HUES64 (cell line): ENCODE measurements around the gene TMEM156.

Source experiments
- H3K27ac ChIP-seq: 2 replicates; pipeline ENCODE4 v1.7.0; 2013; ENCODE audit warnings: low read depth, low read length, inconsistent platforms
- H3K27me3 ChIP-seq: 2 replicates; pipeline ENCODE4 v1.6.1; 2013; ENCODE audit warnings: mild to moderate bottlenecking, low read length; ENCODE audit not compliant: insufficient read depth
- H3K36me3 ChIP-seq: 2 replicates; pipeline ENCODE4 v1.6.1; 2013; ENCODE audit warnings: mild to moderate bottlenecking, low read length; ENCODE audit not compliant: insufficient read depth
- H3K4me1 ChIP-seq: 2 replicates; pipeline ENCODE4 v1.6.1; 2013; ENCODE audit warnings: mild to moderate bottlenecking, low read length, moderate library complexity; ENCODE audit not compliant: insufficient read depth
- H3K4me3 ChIP-seq: 2 replicates; pipeline ENCODE4 v1.5.1; 2013; ENCODE audit warnings: mild to moderate bottlenecking, low read length, moderate library complexity
- H3K9ac ChIP-seq: 2 replicates; pipeline ENCODE4 v1.6.1; 2013; ENCODE audit warnings: mild to moderate bottlenecking, low read depth, low read length
- H3K9me3 ChIP-seq: 2 replicates; pipeline ENCODE4 v1.6.1; 2013; ENCODE audit warnings: low read depth, low read length; ENCODE audit not compliant: insufficient read depth
- WGBS: fragments of 150-250, 120-280 bp; methylation state at CpG from one replicate; pipeline ENCODE4 v1.1.7; 2013; ENCODE audit warnings: missing lambda C conversion rate; 5-methylcytosine and 5-hydroxymethylcytosine counted together

Gene TMEM156

GRCh38 chr4:39054497-39054896, 22.3 kb upstream of the TMEM156 start:
- no peaks in the 10 kb centered on the region for H3K9me3 ChIP-seq
- no peaks in the 10 kb centered on the region for H3K27me3 ChIP-seq
- H3K27ac ChIP-seq, result no peak overlapping the region
- WGBS, result 92% methylated on average over 3 of the region's 3 CpGs
- H3K9ac ChIP-seq, result no peak overlapping the region
- H3K4me3 ChIP-seq, result no peak overlapping the region
- no peaks in the 10 kb centered on the region for H3K36me3 ChIP-seq
- peaks cover 17% of the 10 kb centered on the region for H3K4me1 ChIP-seq

- Histone ChIP-seq H3K27ac (no peak overlapping the region), H3K9ac (no peak overlapping the region), H3K9me3 (no peaks in the 10 kb centered on the region), H3K27me3 (no peaks in the 10 kb centered on the region), H3K36me3 (no peaks in the 10 kb centered on the region), H3K4me3 (no peak overlapping the region), H3K4me1 (peaks cover 17% of the 10 kb centered on the region)
- 94% methylated on average over 4 of the region's 4 CpGs for WGBS
Measured at GRCh38 chr4:39053983-39054382, 21.8 kb upstream of the TMEM156 start.

- Histone ChIP-seq H3K27me3 (no peaks in the 10 kb centered on the region), H3K9me3 (no peaks in the 10 kb centered on the region), H3K4me1 (peaks cover 17% of the 10 kb centered on the region), H3K27ac (no peak overlapping the region), H3K36me3 (no peaks in the 10 kb centered on the region), H3K9ac (no peak overlapping the region), H3K4me3 (no peak overlapping the region)
- WGBS, result 46% methylated on average over 1 of the region's 1 CpG
Measured at GRCh38 chr4:39051492-39051891, 19.3 kb upstream of the TMEM156 start.

GRCh38 chr4:39050590-39050989, 18.4 kb upstream of the TMEM156 start:
- Histone ChIP-seq H3K36me3 (no peaks in the 10 kb centered on the region), H3K27ac (no peak overlapping the region), H3K9ac (no peak overlapping the region), H3K4me1 (peaks cover 17% of the 10 kb centered on the region), H3K9me3 (no peaks in the 10 kb centered on the region), H3K4me3 (no peak overlapping the region), H3K27me3 (no peaks in the 10 kb centered on the region)
- 80% methylated on average over 2 of the region's 2 CpGs for WGBS

- 100% methylated on average over 1 of the region's 1 CpG for WGBS
- H3K9me3 ChIP-seq, result no peaks in the 10 kb centered on the region
- no peak overlapping the region for H3K4me3 ChIP-seq
- H3K36me3 ChIP-seq, result no peaks in the 10 kb centered on the region
- no peak overlapping the region for H3K27ac ChIP-seq
- H3K27me3 ChIP-seq, result no peaks in the 10 kb centered on the region
- H3K9ac ChIP-seq, result no peak overlapping the region
- H3K4me1 ChIP-seq, result peaks cover 22% of the 10 kb centered on the region
Measured at GRCh38 chr4:39048311-39048710, 16.1 kb upstream of the TMEM156 start.

- Histone ChIP-seq H3K27me3 (no peaks in the 10 kb centered on the region), H3K9ac (no peak overlapping the region), H3K27ac (no peak overlapping the region), H3K4me3 (no peak overlapping the region), H3K36me3 (no peaks in the 10 kb centered on the region), H3K9me3 (no peaks in the 10 kb centered on the region), H3K4me1 (peaks cover 27% of the 10 kb centered on the region)
- WGBS, result 92% methylated on average over 2 of the region's 2 CpGs
Measured at GRCh38 chr4:39047681-39048080, 15.5 kb upstream of the TMEM156 start.

- no peaks in the 10 kb centered on the region for H3K27me3 ChIP-seq
- H3K9me3 ChIP-seq, result no peaks in the 10 kb centered on the region
- H3K4me3 ChIP-seq, result peak overlapping the region; percentile 80; the same call in 1 of the 2 replicates
- no peak overlapping the region for H3K27ac ChIP-seq
- no peak overlapping the region for H3K9ac ChIP-seq
- H3K4me1 ChIP-seq, result peaks cover 24% of the 10 kb centered on the region
- WGBS, result 88% methylated on average over 7 of the region's 8 CpGs
- H3K36me3 ChIP-seq, result no peaks in the 10 kb centered on the region
Measured at GRCh38 chr4:39046249-39046648, 14.0 kb upstream of the TMEM156 start.

GRCh38 chr4:39045827-39046221, 13.6 kb upstream of the TMEM156 start:
- no peaks in the 10 kb centered on the region for H3K27me3 ChIP-seq
- peak overlapping the region; percentile 80 for H3K4me3 ChIP-seq
- H3K9ac ChIP-seq, result no peak overlapping the region
- H3K27ac ChIP-seq, result no peak overlapping the region
- H3K36me3 ChIP-seq, result no peaks in the 10 kb centered on the region
- peaks cover 20% of the 10 kb centered on the region for H3K4me1 ChIP-seq
- 60% methylated on average over 3 of the region's 3 CpGs for WGBS
- no peaks in the 10 kb centered on the region for H3K9me3 ChIP-seq

- Histone ChIP-seq H3K27ac (peak overlapping the region; percentile 76; the same call in 1 of the 2 replicates), H3K9me3 (no peaks in the 10 kb centered on the region), H3K9ac (peak overlapping the region; percentile 74), H3K4me1 (peaks cover 18% of the 10 kb centered on the region), H3K36me3 (no peaks in the 10 kb centered on the region), H3K27me3 (no peaks in the 10 kb centered on the region), H3K4me3 (peak overlapping the region; percentile 80)
- WGBS, result 2% methylated on average over 82 of the region's 82 CpGs
Measured at GRCh38 chr4:39044956-39045826, 13.0 kb upstream of the TMEM156 start.

GRCh38 chr4:39044364-39044955, 12.3 kb upstream of the TMEM156 start:
- no peaks in the 10 kb centered on the region for H3K9me3 ChIP-seq
- H3K27ac ChIP-seq, result peak overlapping the region; percentile 76
- H3K27me3 ChIP-seq, result no peaks in the 10 kb centered on the region
- peak overlapping the region; percentile 74 for H3K9ac ChIP-seq
- no peaks in the 10 kb centered on the region for H3K36me3 ChIP-seq
- peaks cover 18% of the 10 kb centered on the region for H3K4me1 ChIP-seq
- WGBS, result under 1% methylated on average over 53 of the region's 54 CpGs
- H3K4me3 ChIP-seq, result peak overlapping the region; percentile 80

GRCh38 chr4:39043861-39044363, 11.7 kb upstream of the TMEM156 start:
- no peaks in the 10 kb centered on the region for H3K36me3 ChIP-seq
- peak overlapping the region; percentile 65 for H3K9ac ChIP-seq
- peak overlapping the region; percentile 80 for H3K4me3 ChIP-seq
- H3K27ac ChIP-seq, result peak overlapping the region; percentile 67
- H3K27me3 ChIP-seq, result no peaks in the 10 kb centered on the region
- H3K4me1 ChIP-seq, result peaks cover 18% of the 10 kb centered on the region
- WGBS, result 43% methylated on average over 7 of the region's 8 CpGs
- H3K9me3 ChIP-seq, result no peaks in the 10 kb centered on the region
